ENCODE data around the gene TUBB6. TPM values are rescaled to one million over a fixed set of nuclear protein-coding genes. Genes with fewer than 3 reads are reported as not detected.

The TUBB6 gene
- 30.4 and 32.6 TPM in 2 replicates for total RNA-seq
- 64.1 TPM for total RNA-seq (2013)
- 58.7 and 131 TPM in 2 replicates for polyA plus RNA-seq
- polyA minus RNA-seq = 148 and 183 TPM in 2 replicates

DNA sequence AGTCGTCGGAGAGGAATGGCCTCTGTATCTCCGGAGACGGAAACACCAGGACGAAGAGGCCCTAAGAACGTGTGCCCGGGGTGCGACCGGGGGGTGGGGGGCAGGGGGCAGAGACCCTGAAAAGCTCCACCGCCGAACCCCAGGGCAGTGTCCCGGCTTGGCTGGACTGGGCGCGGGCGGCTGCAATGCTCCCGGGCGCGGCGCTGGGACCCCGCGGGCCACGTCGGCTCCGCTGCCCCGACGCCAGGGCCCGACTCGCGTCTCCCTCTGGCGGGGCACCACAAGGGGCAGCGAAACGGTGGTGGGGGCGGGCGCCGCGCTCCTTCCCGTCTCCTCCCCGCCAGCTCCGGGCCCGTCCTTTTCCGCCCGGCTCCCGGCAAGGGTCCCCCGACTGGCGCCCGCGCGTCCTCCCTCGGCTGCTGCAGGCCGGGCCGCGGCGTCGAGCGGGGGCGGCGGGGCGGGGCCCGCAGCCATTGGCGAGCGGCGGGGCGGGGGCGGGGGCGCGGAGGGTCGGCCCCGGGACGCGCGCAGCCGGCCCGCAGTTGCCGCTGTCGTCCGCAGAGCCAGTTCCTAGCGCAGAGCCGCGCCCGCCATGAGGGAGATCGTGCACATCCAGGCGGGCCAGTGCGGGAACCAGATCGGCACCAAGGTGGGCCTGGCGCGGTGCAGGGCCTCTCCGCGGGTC lies at the start of gene TUBB6:
TSS of gene TUBB6 (plus strand) at position 541 of the 685 bp plus-strand sequence. CDS start at position 593, 52 bp downstream.
- Mint-ChIP-seq H3K4me3 (peak within 1 kb of the TSS; percentile 96), H3K27ac (peak within 1 kb of the TSS; percentile 87), H3K27me3 (peaks cover 28% of the 10 kb centered on the region), H3K4me1 (peaks cover 23% of the 10 kb centered on the region), H3K9me3 (ENCODE audit: insufficient read depth) (peaks cover 3% of the 10 kb centered on the region)
- Histone ChIP-seq H3K4me3 (ENCODE audit: control extremely low read depth in 1 of 5, extremely low read depth in 1 of 5, insufficient read depth in 1 of 5, low read depth in 2 of 5, low read length in 4 of 5) (peak within 1 kb of the TSS; percentile 52 to 81 (median 62)), H3K4me1 (ENCODE audit: control insufficient read depth in 2 of 2, insufficient read depth in 2 of 2, low read length in 2 of 2) (peaks cover 15 to 32% of the 10 kb centered on the region in 2 donors), H4K20me1 (ENCODE audit: control insufficient read depth, insufficient read depth, low read length, poor library complexity, severe bottlenecking) (no peaks in the 10 kb centered on the region), H3K9me3 (ENCODE audit: control extremely low read depth in 1 of 3, control insufficient read depth in 2 of 3, insufficient read depth in 1 of 3, low read length in 2 of 3) (peaks cover 6 to 20% (median 11%) of the 10 kb centered on the region in 3 donors), H3K9ac (ENCODE audit: low read length) (peak within 1 kb of the TSS; percentile 72), H3K4me2 (replicated peaks; ENCODE audit: low read depth, low read length, poor library complexity, severe bottlenecking) (peak within 1 kb of the TSS; percentile 86), H3K27ac (ENCODE audit: low read length in 2 of 2) (peak within 1 kb of the TSS; percentile 18 to 51), H3K36me3 (replicated peaks in 1 of 2; ENCODE audit: control extremely low read depth in 1 of 2, control insufficient read depth in 1 of 2, extremely low read depth in 1 of 2, insufficient read depth in 2 of 2, low read length in 1 of 2) (peaks cover 3 to 6% of the 10 kb centered on the region in 2 experiments), H3K79me2 (ENCODE audit: control insufficient read depth, insufficient read depth, low read length) (no peaks in the 10 kb centered on the region), H2AFZ (ENCODE audit: insufficient read depth, low read depth, low read length, poor library complexity, severe bottlenecking) (peak within 1 kb of the TSS; percentile 76), H3K27me3 (replicated peaks in 1 of 4; ENCODE audit: control extremely low read depth in 1 of 4, control insufficient read depth in 3 of 4, insufficient read depth in 4 of 4, low read length in 3 of 4) (peaks cover 0 to 22% (median 11%) of the 10 kb centered on the region in 4 experiments)
- intact Hi-C loops (cut with micrococcal nuclease) = loop anchor here (1.0 to 2.0 kb wide), 2 partner anchors 9 to 69 kb away; partner anchors contain the start of gene AFG3L2
- peak; percentile 74 for ATAC-seq (ENCODE audit: low read depth)
- CTCF ChIA-PET = interaction anchor here (1.1 kb wide), 1 partner anchor 20 kb away, joined by 4 read pairs; no protein-coding TSS in a partner anchor
- TF ChIP-seq EZH2 (IDR thresholded peaks at IDR 0.05; ENCODE audit: borderline replicate concordance, insufficient read depth, low read depth, low read length, poor library complexity, severe bottlenecking) = no peak
- TF ChIP-seq, protein P1, sequence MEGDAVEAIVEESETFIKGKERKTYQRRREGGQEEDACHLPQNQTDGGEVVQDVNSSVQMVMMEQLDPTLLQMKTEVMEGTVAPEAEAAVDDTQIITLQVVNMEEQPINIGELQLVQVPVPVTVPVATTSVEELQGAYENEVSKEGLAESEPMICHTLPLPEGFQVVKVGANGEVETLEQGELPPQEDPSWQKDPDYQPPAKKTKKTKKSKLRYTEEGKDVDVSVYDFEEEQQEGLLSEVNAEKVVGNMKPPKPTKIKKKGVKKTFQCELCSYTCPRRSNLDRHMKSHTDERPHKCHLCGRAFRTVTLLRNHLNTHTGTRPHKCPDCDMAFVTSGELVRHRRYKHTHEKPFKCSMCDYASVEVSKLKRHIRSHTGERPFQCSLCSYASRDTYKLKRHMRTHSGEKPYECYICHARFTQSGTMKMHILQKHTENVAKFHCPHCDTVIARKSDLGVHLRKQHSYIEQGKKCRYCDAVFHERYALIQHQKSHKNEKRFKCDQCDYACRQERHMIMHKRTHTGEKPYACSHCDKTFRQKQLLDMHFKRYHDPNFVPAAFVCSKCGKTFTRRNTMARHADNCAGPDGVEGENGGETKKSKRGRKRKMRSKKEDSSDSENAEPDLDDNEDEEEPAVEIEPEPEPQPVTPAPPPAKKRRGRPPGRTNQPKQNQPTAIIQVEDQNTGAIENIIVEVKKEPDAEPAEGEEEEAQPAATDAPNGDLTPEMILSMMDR (IDR thresholded peaks at IDR 0.05) = no peak
- WGBS (ENCODE audit: insufficient coverage) = 1% methylated on average over 88 of the region's 88 CpGs
- peak; percentile 67 for DNase-seq
- POLR2A ChIA-PET = interaction anchor here (0.6 kb wide), 1 partner anchor 193 kb away, joined by 3 read pairs; no protein-coding TSS in a partner anchor
